ENCODE data around the gene TMEM239.
"Not testable (repeated sequence)": the region's sequence is repeated elsewhere in the genome, so short reads cannot be mapped to it uniquely, and the experiment has no call there.

Gene TMEM239

DNA sequence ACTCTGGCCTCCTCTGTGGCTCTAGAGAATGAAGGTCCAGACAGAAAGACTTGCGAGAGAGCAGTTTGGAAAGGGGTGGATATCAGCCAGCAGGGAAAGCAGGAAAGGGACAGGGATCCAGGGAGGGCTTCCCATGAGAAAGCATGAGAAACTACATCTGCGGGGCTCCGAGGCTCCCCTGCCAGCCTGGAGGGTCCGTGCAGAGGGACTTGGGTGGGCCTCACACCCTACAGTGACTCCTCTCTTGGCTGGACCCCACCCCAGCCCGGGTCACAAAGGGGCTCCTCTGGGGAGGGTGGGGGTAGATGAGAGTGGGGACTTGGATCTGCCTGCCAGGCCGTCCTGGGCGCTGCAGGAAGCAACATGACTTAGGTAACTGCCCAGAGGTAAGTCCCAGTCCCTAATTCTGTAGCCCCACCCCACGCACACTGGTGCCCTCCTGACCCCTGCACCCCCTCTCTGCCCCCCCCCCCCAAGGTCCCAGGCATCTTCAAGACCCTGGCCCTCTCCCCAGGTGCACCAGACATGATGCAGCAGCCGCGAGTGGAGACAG lies at the start of gene TMEM239:
TMEM239 (plus strand) TSS at position 335 of the 553 bp plus-strand sequence; CDS start at position 526, 191 bp downstream.
- no peak for DNase-seq

DNA sequence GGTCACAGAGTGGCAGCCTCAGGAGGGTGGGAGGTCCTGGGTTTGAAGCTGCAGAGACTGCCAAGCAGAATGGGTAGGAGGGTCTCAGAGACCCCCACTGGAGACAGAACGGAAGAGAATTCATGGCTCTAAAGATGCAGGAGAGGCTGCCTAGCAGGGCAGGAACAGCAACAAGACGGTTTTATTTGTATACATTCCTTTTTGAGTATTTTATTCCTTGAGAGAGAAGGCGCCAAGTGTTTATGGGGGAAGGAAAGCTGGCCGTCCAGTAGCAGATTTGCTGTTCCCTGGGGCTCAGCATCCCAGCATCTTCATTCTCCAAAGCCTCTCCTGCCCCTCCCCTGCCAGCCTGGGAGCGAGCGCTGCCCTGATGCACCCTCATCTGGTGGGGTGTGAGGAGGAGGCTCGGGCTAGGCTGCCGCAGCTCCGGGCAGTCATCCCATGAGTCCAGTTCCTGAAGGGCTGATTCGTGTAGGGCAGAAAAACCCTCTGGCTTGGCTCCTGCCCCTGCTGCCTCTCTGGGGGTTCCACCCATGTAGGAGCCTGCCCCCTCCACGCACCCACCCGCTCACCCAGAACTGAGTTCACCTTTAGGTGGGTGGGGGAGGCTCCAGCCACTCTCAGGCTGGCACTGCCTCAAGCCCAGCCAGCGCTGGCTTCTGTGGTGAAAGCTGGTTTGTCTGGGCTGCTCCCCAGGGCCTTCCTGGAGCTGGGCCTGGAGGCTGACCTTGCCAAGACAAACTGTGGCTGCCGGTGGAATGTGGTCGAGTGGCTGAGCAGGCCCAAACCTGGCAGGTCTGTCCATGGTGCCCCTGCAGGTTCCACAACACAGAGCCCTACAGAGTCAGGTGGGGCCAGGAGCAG lies 48.2 kb upstream of the TMEM239 start:
- DNase-seq, result peak; percentile 78

DNA sequence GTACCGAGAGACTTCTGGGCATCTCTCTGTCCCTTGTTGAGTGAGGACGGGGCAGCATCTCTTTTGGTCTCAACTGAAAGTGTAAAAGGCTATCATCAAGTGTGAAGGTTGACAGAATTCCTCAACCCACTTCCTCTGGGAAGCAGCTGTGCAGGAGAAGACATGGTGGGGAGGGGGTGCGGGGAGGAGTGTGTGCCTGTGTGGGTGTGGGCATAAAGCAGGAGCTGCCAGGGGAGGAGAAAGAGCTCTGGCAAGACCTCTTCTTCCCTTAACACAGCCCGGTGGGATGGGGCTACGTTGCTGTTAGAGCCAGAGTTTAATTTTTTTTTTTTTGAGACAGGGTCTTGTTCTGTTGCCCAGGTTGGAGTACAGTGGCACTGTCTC lies 47.5 kb upstream of the TMEM239 start:
- no peak for DNase-seq

DNA sequence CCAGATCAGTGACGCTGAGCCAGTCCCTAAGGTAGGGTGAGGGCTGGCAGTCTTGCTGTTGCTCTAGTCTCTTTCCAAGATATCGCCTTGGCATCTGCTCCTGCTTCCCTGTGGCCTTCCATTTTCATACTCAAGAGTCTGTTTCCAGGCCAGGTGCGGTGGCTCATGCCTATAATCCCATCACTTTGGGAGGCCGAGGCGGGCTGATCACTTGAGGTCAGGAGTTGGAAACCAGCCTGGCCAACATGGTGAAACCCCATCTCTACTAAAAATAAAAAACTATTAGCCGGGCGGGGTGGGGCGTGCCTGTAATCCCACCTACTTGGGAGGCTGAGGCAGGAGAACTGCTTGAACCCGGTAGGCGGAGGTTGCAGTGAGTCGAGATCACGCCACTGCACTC lies 46.1 kb upstream of the TMEM239 start:
- DNase-seq, result not testable (repeated sequence)

DNA sequence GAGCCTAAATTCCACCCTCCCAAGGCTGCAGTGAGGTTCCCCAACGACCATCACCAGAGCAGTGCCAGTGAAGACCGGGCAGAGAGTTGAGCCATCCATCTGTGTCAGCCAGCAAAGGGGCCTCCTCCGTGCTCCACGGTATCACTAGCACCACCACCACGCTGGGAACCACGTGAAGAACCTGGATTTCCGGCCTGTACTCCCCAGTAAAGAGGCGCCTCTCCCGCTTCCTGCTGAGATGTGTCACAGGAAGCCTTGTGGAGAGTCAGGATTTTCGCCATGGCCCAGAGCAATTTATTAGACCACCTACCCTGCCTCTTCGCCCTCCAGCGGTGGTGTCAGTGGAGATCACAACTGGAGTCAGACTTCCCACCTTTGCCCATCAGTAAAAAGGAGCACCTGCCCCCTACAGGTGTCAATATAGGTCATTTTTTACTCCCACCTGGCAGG lies 44.5 kb upstream of the TMEM239 start:
- no peak for DNase-seq

DNA sequence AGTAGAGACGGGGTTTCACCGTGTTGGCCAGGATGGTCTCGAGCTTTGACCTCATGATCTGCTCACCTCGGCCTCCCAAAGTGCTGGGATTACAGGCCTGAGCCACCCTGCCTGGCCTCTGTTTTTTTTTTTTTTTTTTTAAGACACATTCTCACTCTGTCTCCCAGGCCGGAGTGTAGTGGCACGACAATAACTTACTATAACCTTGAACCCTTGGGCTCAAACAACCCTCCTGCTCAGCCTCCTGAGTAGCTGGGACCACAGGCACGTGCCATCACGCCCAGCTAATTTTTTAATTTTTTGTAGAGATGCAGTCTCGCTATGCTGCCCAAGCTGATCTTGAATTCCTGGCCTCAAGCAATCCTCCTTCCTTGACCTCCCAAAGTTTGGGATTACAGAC lies 42.4 kb upstream of the TMEM239 start:
- no peak for DNase-seq

DNA sequence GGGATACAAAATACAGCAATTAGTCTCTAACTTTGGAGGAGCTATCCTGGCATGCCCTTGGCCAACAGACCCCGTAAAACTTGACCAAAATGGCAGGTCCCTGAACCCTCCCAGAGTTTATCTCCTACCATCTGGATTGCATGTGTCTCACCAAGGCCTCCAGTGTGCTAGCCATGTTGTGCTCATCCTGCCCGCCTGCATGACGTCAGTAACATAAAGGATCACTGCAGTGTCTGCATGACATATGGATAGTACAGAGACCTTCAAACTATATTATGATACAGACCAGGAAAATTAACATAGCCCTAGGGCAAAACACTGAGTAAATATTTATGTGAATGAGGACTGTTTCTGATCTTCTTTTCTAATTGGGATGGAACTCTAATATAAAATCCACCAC lies 41.0 kb upstream of the TMEM239 start:
- no peak for DNase-seq

DNA sequence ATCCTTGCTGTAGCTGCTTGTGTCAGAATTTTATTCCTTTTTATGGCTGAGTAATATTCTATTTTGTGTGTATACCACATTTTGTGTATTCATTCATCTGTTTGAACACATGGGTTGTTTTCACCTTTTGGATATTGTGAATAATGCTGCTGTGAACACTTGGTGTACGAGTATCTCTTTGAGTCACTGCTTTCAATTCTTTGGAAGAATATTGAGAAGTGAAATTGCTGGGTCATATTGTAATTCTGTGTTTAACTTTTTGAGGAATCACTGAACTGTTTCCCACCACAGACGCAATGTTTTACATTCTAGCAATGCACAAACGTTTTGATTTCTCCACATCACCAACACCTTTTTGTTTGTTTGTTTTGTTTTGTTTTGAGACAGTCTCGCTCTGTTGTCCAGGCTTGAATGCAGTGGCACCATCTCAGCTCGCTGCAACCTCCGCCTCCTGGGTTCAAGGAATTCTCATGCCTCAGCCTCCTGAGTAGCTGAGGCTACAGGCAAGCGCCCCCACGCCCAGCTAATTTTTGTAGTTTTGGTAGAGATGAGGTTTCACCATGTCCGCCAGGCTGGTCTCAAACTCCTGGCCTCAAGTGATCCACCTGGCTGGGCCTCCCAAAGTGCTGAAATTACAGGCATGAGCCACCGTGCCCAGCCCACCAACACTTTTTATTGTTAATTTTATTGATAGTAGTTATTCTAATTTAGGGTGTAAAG lies 37.4 kb upstream of the TMEM239 start:
- no peak for DNase-seq

DNA sequence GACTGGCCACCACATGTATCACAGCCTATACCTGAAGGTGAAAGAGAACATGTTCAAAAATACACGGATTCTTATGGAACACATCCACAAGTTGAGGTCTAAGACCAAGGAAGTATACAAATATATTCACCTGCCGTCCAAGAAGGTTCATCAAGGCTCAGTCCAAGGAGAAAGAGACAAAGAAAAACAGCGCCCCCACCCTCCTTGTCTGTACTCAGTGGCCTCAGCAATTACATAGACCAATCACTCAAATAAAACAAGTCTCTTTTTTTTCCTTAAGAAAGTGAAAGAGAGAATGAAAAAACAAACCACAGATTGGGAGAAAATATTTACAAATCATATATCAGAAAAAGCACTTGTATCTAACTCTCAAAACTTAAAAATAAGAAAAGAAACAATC lies 35.2 kb upstream of the TMEM239 start:
- no peak for DNase-seq

DNA sequence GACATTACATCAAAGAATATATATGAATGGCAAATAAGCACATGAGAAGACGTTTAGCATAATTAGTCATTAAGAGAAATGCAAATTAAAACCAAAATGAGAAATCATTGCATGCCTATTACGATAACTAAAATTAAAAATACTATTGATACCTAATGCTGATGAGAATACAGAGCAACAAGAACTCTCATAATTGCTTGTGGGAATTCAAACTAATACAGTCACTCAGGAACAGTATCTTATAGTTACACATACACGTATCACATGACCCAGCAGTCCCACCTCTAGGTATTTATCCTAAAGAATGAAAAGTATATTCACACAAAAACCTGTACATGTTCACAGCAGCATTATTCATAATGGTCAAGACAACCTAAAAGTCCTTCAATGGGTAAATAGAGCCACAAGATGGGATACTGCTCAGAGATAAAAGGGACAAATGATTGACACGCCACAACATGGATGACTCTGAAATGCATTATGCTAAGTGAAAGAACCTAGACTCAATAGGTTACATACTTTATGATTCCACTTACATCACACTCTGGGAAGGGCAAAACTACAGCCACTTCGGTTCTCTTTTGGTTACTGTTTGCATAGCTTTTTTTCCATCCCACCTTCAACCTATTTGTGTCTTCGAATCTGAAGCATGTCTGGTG lies 32.1 kb upstream of the TMEM239 start:
- no peak for DNase-seq

DNA sequence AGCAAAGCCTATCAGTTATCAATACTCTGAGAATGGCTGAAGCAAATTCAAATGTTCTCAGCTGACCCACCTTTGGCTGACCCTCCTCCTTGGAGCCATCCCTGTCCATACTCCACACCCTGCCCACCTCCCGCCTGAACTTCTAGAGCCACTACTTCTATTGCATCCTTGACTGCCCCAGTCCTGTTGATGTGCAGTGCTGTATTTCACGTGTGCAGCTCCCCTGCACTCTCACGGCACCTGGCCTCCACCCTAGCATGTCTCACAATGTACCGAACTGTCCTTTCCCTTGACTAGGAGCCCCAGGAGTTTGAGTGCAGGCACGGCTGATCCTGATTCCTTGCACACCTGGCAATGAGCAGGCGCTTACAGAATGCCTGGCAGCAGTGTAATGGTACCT lies 22.7 kb upstream of the TMEM239 start:
- DNase-seq, result no peak

DNA sequence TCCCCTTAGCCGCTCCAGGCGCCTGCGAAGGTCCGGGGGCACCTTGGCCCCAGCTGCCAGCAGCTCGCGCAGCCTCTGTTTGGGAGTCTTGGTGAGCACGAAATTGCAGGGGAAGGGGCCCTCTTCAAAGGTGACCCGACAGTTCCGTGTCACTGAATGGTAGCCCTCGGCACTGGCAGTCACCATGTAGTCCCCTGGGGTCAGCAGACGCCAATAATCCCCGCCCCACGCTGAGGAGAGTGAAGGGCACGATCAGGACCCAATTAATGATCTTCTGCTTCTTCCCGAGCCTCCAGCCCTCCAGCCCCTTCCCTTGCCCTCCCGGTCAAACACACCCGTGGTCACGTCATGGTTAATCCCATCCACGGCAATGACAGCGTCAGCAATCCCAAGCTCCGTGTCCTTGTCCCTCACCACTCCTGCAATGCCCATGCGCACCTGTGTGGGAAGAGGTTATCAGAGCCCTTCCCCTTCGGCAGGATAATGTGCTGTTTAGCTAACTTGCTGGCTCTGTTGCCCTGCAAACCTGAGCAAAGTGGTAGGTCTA lies 21.9 kb upstream of the TMEM239 start:
- DNase-seq, result no peak

DNA sequence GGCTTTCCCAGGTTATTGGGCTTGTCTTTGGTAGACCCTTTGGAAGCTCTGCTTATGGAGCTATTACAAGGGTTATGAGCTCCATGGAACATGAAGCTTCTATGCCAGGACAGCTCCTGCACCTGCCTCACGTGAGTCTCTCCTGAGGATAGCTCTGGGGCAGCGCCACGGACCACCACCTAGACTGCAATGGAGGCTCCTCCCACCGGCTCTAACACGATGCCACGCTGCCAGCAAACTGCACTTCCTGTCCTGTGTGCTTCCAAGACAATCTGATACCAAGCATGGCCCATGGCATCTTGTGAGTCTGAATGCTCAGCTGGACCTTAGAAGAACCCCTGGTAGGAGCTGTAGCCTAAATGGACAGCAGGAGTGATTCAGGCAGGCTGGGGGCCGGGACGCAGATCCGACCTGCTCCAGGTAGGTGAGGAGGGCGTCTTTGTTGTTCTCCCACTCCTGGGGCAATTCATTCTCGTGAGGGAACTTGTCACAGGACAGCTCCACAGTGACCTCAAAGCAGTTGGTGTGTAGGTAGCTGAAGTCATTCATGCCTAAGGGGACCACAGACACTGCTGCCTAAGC lies 21.2 kb upstream of the TMEM239 start:
- DNase-seq, result no peak

DNA sequence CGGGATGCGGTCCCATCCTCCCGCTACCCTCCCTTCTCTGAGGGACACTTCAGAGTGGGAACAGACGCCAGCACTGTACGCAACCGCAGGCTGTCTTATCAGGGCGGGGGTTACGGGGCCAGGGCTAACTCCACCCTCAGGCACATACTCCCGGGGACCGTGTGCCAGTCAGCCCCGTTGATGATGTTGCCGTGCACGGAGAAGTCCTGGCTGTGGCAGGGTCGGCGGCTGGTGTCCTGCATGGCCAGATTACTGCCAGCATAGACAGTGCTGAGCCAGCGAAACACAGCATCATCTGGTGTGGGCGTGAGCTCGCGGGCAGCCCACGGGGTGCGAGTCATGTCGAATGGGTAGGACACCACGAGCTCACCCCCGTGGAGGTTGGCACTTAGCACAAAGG lies 20.7 kb upstream of the TMEM239 start:
- DNase-seq, result no peak

DNA sequence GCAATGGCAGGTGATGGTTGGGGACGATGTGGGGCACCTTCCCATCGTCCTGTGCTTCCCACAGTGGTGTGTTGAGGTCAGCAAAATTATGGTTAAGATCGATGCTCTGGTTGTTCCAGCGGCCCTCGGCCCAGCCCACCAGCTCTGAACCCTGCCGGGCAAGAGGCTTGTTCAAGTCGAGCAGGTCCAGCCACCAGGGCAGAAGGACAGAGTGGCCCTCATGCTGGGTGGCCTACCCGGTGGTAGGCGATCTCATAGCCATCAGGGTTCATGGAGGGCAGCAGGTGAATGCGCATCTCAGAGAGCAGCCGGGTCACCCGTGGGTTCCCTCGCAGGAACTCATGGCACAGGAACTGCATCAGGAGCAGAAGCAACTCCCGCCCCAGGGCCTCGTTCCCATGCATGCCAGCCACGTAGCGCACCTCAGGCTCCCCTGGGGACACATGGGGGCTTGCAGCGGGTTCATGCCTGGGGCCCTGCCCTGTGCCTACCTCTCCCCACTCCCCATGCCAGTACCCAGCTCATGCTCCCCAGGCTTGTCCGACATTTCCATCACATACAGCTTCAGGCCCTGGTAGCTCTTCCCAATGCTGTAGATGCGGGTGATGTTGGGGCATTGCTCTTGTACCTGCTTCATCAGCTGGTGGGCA lies 20.0 kb upstream of the TMEM239 start:
- no peak for DNase-seq

DNA sequence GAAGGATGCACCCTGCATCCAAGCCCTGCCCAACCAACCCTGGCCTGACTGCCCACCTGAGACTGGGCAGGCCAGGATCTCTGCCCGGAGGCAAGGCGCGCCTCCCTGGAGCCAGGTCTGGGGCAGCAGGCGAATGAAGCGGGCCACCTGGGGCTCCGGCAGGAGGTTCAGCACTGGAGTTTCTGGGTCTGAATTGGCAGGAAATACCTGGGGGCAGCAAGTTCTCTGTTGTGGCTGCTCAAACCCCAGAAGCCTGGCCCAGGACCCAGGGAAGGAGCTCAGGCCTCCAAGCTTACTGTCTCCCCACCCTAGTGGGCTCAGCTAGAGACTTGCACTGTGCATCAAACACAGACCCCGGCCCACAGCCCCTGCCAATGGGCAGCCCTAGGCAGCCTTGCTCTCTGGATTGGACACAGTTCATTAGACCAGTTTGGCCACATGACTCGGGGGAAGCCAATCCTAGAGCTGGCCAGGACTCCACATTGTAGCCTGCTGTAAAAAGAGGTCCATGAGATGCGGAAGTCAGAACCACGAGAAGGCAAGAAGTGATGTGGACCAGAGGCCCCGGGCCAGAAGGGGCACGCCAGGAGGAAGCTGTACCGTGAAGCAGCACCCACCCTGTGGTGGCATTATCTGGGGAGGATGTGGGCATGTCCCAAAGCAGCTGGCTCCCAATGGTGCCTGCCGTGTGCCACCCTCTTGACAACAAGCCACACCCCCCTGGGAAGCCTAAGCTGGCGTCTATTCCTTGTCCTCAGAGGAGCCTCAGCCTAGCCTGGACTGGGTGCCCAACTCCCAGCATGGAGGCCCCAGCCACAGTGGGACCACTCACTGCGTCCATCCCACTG lies 18.8 kb upstream of the TMEM239 start:
- DNase-seq, result no peak

DNA sequence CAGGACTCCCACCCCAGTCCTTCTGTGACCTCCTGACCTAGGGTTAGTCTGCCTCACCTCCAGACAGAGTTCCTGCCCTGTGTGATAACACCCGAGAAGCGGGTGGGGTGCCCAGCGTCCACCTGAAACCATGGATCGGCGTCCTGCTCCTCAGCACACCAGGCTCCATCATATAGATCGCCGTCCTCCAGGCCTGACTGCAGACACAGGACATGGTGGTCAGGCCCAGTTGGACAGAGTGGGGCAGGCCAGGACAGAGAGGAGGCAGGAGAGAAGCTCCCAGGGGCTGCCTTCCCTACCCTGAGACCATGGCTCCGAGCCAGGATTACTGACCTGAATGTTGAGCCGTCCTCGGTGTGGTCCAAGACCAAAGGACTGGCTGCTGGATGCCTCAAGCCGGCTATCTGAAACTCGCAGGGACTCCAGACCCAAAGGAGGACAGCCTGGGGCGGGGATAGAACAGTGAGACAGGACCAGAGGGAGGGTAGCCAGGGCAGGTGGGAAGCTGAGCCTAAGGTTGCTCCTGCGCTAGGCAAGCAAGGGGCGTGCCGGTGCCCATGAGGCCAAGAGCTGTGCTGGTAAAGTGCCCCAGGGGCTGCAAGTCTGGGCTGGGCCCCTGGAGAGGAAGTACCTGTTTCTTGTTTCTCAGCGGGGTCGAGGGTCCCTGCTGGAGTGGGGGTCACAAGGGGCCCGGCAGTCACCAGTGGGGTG lies 17.9 kb upstream of the TMEM239 start:
- DNase-seq, result no peak

DNA sequence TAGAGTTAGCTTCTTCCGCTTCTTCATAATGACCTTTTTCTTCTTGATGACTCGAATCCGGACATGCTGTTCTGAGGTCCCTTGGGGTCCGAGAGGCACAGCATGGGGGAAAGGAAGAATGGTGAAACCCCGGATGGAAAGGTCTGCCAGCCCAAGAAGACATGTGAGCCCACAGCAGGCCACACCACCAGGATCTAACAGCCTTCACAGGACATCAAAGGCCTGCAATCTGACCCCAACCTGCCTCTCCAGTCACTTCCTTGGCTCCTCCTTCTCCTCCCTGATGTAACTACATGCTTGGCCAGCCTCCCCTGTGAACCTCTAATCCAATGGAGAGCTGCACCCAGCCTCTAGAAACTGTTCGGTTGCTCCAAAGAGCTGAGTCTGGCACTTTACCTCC lies 17.4 kb upstream of the TMEM239 start:
- peak; percentile 24 for DNase-seq

DNA sequence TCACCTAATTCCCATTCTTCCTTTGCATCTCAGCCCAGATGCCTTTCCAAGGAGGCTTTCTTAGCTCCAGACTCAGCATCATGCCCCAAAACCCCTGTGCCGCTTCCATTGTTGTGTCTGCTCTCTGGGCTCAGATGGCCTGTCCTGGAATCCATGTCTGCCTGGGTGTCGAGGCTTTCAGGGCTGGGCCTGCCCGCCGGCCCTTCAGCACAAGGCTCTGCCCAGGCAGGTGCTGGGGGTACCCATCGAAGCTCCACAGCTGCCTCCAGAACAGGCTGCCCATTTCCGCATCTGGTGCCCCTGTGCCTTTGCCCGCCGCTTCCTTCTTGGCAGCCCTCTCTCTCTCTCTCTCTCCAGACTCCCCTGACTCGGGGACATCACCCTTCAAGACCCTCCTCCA lies 16.9 kb upstream of the TMEM239 start:
- no peak for DNase-seq

Data from femur (tissue), 1 donor.